Gastroesophageal sphincter (tissue), 3 donors: ENCODE data around the gene TNS3.

ENCODE experiments used
- CTCF ChIP-seq, 4 experiments: fragments of 200-600 bp in 2 of 4; fragments of 450-650 bp in 2 of 4; sonication (generic) in 1 of 4; IDR thresholded peaks; one replicate each; pipeline ENCODE4 v1.5.1; 2017 to 2019; ENCODE audit warnings: antibody characterized with exemption in 4 of 4, mild to moderate bottlenecking in 2 of 4, moderate library complexity in 2 of 4
- EP300 ChIP-seq: sonication (generic); formaldehyde crosslinking; IDR thresholded peaks from one replicate; pipeline ENCODE4 v1.6.1; 2017; ENCODE audit warnings: antibody characterized with exemption, mild to moderate bottlenecking
- POLR2A ChIP-seq, 2 donors: fragments of 450-650 bp; IDR thresholded peaks; one replicate each; pipeline ENCODE4 v1.6.1; 2017; ENCODE audit warnings: antibody characterized with exemption in 2 of 2, mild to moderate bottlenecking in 2 of 2, moderate library complexity in 1 of 2
- POLR2AphosphoS5 ChIP-seq: sonication (generic); formaldehyde crosslinking; IDR thresholded peaks from one replicate; pipeline ENCODE4 v1.6.1; 2017; ENCODE audit warnings: antibody characterized with exemption

GRCh38 chr7:47236480-47237129 is 345.3 kb downstream of the TNS3 start:
- TF ChIP-seq CTCF (IDR thresholded peaks at IDR 0.05) (no peak), EP300 (no peak), POLR2AphosphoS5 (no peak), POLR2A (IDR thresholded peaks at IDR 0.05) (no peak)
